NCI-H187 (cell line): ENCODE data around the gene SLAIN2.
"Not testable (repeated sequence)": the region's sequence is repeated elsewhere in the genome, so short reads cannot be mapped to it uniquely, and the experiment has no call there.

Source experiments
- DNase-seq, 2 experiments: peaks; one replicate each; lab custom pipeline; 2025; lab: John Stamatoyannopoulos, UW

Gene SLAIN2

GRCh38 chr4:48440914-48441313 is 99.6 kb downstream of the SLAIN2 start:
- DNase-seq = not testable (repeated sequence)

GRCh38 chr4:48445704-48446103 is 104.4 kb downstream of the SLAIN2 start:
- DNase-seq = no peak

GRCh38 chr4:48446642-48447041 is 105.3 kb downstream of the SLAIN2 start:
- no peak for DNase-seq

- no peak for DNase-seq
Observed at GRCh38 chr4:48449151-48449550, 107.8 kb downstream of the SLAIN2 start.

- DNase-seq = no peak
Observed at GRCh38 chr4:48450740-48451139, 109.4 kb downstream of the SLAIN2 start.

GRCh38 chr4:48451656-48452055 is 110.3 kb downstream of the SLAIN2 start:
- not testable (repeated sequence) for DNase-seq

GRCh38 chr4:48454591-48454990 is 113.3 kb downstream of the SLAIN2 start:
- no peak for DNase-seq

GRCh38 chr4:48461000-48461399 is 119.7 kb downstream of the SLAIN2 start:
- no peak for DNase-seq

- DNase-seq = no peak
Observed at GRCh38 chr4:48462363-48462762, 121.0 kb downstream of the SLAIN2 start.

- no peak for DNase-seq
Observed at GRCh38 chr4:48467442-48467841, 126.1 kb downstream of the SLAIN2 start.

GRCh38 chr4:48467891-48468290 is 126.6 kb downstream of the SLAIN2 start:
- DNase-seq = no peak

- DNase-seq = no peak
Observed at GRCh38 chr4:48470137-48470536, 128.8 kb downstream of the SLAIN2 start.

GRCh38 chr4:48470570-48470969 is 129.2 kb downstream of the SLAIN2 start:
- DNase-seq = no peak

GRCh38 chr4:48472794-48473193 is 131.5 kb downstream of the SLAIN2 start:
- DNase-seq = no peak

- no peak for DNase-seq
Observed at GRCh38 chr4:48475770-48476169, 134.4 kb downstream of the SLAIN2 start.
